ENCODE data around the gene HOXD4. TPM values are rescaled to one million over a fixed set of nuclear protein-coding genes. Genes with fewer than 3 reads are reported as not detected.

The HOXD4 gene
- total RNA-seq, 1 experiment from 2014 or later, result not detected

- CTCF ChIA-PET, result no interaction called here
- intact Hi-C loops (cut with micrococcal nuclease; ENCODE audit: unreplicated experiment), result no loop called here
- Mint-ChIP-seq H3K27ac (ENCODE audit: unreplicated experiment) (no peak overlapping the region), H3K9me3 (ENCODE audit: low read depth, unreplicated experiment) (no peaks in the 10 kb centered on the region), H3K4me3 (ENCODE audit: low read depth, unreplicated experiment) (no peak overlapping the region), H3K36me3 (ENCODE audit: insufficient read depth, unreplicated experiment) (no peaks in the 10 kb centered on the region), H3K27me3 (ENCODE audit: unreplicated experiment) (peaks cover under 1% of the 10 kb centered on the region), H3K4me1 (ENCODE audit: low read depth, unreplicated experiment) (peaks cover 8% of the 10 kb centered on the region)
- DNase-seq, result no peak
- BruUV-seq (replicated peaks), result no TSS peak
- no peak for TF ChIP-seq CTCF (IDR thresholded peaks at IDR 0.05; ENCODE audit: unreplicated experiment)
These were observed 17.8 kb downstream of the HOXD4 start for GRCh38 chr2:176169181-176169580.

- CTCF ChIA-PET, result no interaction called here
These were observed 18.4 kb downstream of the HOXD4 start for GRCh38 chr2:176169711-176170110.

GRCh38 chr2:176170602-176171305 is 19.4 kb downstream of the HOXD4 start:
- CTCF ChIA-PET, result no interaction called here
- no peak overlapping the region for H3K4me3 Mint-ChIP-seq (ENCODE audit: low read depth, unreplicated experiment)
- H3K9me3 Mint-ChIP-seq (ENCODE audit: low read depth, unreplicated experiment), result no peaks in the 10 kb centered on the region
- no peak for TF ChIP-seq CTCF (IDR thresholded peaks at IDR 0.05; ENCODE audit: unreplicated experiment)
- H3K36me3 Mint-ChIP-seq (ENCODE audit: insufficient read depth, unreplicated experiment), result no peaks in the 10 kb centered on the region
- no TSS peak for BruUV-seq (replicated peaks)
- intact Hi-C loops (cut with micrococcal nuclease; ENCODE audit: unreplicated experiment), result loop anchor here (10.0 kb wide), 1 partner anchor 154 kb away; no protein-coding TSS in a partner anchor
- DNase-seq, result no peak
- no peak overlapping the region for H3K27ac Mint-ChIP-seq (ENCODE audit: unreplicated experiment)
- H3K4me1 Mint-ChIP-seq (ENCODE audit: low read depth, unreplicated experiment), result peaks cover 11% of the 10 kb centered on the region
- H3K27me3 Mint-ChIP-seq (ENCODE audit: unreplicated experiment), result no peaks in the 10 kb centered on the region

More at GRCh38 chr2:176169711-176170110, 18.4 kb downstream of the HOXD4 start:
- no peaks in the 10 kb centered on the region for H3K27me3 Mint-ChIP-seq (ENCODE audit: unreplicated experiment)
- H3K4me1 Mint-ChIP-seq (ENCODE audit: low read depth, unreplicated experiment), result peaks cover 11% of the 10 kb centered on the region
- DNase-seq, result no peak
- BruUV-seq (replicated peaks), result no TSS peak
- TF ChIP-seq CTCF (IDR thresholded peaks at IDR 0.05; ENCODE audit: unreplicated experiment), result no peak
- no peak overlapping the region for H3K4me3 Mint-ChIP-seq (ENCODE audit: low read depth, unreplicated experiment)
- intact Hi-C loops (cut with micrococcal nuclease; ENCODE audit: unreplicated experiment), result loop anchor here (10.0 kb wide), 1 partner anchor 155 kb away; no protein-coding TSS in a partner anchor
- no peak overlapping the region for H3K27ac Mint-ChIP-seq (ENCODE audit: unreplicated experiment)
- no peaks in the 10 kb centered on the region for H3K36me3 Mint-ChIP-seq (ENCODE audit: insufficient read depth, unreplicated experiment)
- no peaks in the 10 kb centered on the region for H3K9me3 Mint-ChIP-seq (ENCODE audit: low read depth, unreplicated experiment)

GRCh38 chr2:176171351-176172006 is 20.1 kb downstream of the HOXD4 start:
- Mint-ChIP-seq H3K4me1 (ENCODE audit: low read depth, unreplicated experiment) (peaks cover 11% of the 10 kb centered on the region), H3K36me3 (ENCODE audit: insufficient read depth, unreplicated experiment) (no peaks in the 10 kb centered on the region), H3K27me3 (ENCODE audit: unreplicated experiment) (no peaks in the 10 kb centered on the region), H3K27ac (ENCODE audit: unreplicated experiment) (no peak overlapping the region), H3K4me3 (ENCODE audit: low read depth, unreplicated experiment) (no peak overlapping the region), H3K9me3 (ENCODE audit: low read depth, unreplicated experiment) (no peaks in the 10 kb centered on the region)
- BruUV-seq (replicated peaks), result no TSS peak
- no peak for TF ChIP-seq CTCF (IDR thresholded peaks at IDR 0.05; ENCODE audit: unreplicated experiment)
- intact Hi-C loops (cut with micrococcal nuclease; ENCODE audit: unreplicated experiment), result loop anchor here (10.0 kb wide), 1 partner anchor 153 kb away; no protein-coding TSS in a partner anchor
- CTCF ChIA-PET, result no interaction called here
- DNase-seq, result no peak

All from Calu3 (cell line).